ENCODE data around the gene C4orf50.

DNA sequence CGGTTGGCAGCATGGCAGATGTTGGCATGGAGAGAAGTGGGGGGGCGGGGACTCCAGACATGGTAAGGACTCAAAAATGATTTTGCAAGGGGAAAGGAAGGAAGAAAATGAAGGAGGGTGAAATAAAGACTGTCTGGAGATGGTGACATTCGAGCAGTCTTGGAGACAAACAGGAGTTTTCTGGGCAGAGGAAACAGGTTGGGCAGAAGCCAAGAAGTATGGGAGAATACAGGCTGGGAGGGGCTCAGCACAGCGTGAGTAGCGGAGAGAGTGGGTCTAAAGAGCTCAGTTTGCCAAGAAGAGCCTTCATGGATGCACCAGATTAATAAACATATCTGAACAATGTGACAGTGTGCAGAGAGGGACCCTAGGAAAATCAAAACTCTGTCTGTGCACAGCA, 112.0 kb downstream of the C4orf50 start:
- TF ChIP-seq, protein P1, sequence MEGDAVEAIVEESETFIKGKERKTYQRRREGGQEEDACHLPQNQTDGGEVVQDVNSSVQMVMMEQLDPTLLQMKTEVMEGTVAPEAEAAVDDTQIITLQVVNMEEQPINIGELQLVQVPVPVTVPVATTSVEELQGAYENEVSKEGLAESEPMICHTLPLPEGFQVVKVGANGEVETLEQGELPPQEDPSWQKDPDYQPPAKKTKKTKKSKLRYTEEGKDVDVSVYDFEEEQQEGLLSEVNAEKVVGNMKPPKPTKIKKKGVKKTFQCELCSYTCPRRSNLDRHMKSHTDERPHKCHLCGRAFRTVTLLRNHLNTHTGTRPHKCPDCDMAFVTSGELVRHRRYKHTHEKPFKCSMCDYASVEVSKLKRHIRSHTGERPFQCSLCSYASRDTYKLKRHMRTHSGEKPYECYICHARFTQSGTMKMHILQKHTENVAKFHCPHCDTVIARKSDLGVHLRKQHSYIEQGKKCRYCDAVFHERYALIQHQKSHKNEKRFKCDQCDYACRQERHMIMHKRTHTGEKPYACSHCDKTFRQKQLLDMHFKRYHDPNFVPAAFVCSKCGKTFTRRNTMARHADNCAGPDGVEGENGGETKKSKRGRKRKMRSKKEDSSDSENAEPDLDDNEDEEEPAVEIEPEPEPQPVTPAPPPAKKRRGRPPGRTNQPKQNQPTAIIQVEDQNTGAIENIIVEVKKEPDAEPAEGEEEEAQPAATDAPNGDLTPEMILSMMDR (IDR thresholded peaks at IDR 0.05; ENCODE audit: insufficient read depth, low read length, poor library complexity, severe bottlenecking): no peak
- no peak for TF ChIP-seq EZH2phosphoT487 (conservative IDR thresholded peaks at IDR 0.05; ENCODE audit: low read length)

Measured in SU-DHL-6 (cell line).